Measurements from ENCODE around the gene ANO1.

Gene ANO1

DNA sequence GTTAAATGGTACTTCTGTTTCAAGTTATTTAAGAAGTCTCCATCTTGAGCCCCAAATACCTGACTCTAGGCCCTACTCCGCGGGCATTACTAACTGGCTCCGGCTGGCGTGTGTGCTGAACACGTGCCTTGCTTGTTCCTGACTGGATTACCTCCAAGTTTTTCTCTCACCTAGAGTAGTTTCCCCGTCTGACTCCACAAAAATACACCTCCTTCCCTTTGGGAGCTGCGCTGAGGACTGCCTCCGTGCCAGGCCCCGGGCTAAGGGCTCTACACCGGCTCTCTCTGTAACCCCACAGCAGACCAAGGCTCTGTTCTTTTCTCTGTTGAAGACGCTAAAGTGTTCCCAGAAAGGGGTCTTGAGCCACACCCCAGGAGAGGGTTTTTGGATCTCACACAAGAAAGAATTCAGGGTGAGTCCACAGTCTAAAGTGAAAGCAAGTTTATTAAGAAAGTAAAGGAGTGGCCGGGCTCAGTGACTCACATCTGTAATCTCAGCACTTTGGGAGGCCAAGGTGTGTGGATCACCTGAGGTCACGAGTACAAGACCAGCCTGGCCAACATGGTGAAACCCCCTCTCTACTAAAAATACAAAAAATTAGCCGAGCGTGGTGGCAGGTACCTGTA lies 61.8 kb downstream of the ANO1 start:
- TF ChIP-seq, protein P1, sequence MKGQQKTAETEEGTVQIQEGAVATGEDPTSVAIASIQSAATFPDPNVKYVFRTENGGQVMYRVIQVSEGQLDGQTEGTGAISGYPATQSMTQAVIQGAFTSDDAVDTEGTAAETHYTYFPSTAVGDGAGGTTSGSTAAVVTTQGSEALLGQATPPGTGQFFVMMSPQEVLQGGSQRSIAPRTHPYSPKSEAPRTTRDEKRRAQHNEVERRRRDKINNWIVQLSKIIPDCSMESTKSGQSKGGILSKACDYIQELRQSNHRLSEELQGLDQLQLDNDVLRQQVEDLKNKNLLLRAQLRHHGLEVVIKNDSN (IDR thresholded peaks at IDR 0.05), result no peak
- no peak for TF ChIP-seq FOXM1 (IDR thresholded peaks at IDR 0.05; ENCODE audit: borderline replicate concordance, low read depth)
- TF ChIP-seq TCF12 (IDR thresholded peaks at IDR 0.05; ENCODE audit: low read depth), result no peak
- TF ChIP-seq CEBPB (IDR thresholded peaks at IDR 0.05), result no peak
- TF ChIP-seq, protein P2, sequence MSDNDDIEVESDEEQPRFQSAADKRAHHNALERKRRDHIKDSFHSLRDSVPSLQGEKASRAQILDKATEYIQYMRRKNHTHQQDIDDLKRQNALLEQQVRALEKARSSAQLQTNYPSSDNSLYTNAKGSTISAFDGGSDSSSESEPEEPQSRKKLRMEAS (IDR thresholded peaks at IDR 0.05), result no peak
- TF ChIP-seq, protein P3, sequence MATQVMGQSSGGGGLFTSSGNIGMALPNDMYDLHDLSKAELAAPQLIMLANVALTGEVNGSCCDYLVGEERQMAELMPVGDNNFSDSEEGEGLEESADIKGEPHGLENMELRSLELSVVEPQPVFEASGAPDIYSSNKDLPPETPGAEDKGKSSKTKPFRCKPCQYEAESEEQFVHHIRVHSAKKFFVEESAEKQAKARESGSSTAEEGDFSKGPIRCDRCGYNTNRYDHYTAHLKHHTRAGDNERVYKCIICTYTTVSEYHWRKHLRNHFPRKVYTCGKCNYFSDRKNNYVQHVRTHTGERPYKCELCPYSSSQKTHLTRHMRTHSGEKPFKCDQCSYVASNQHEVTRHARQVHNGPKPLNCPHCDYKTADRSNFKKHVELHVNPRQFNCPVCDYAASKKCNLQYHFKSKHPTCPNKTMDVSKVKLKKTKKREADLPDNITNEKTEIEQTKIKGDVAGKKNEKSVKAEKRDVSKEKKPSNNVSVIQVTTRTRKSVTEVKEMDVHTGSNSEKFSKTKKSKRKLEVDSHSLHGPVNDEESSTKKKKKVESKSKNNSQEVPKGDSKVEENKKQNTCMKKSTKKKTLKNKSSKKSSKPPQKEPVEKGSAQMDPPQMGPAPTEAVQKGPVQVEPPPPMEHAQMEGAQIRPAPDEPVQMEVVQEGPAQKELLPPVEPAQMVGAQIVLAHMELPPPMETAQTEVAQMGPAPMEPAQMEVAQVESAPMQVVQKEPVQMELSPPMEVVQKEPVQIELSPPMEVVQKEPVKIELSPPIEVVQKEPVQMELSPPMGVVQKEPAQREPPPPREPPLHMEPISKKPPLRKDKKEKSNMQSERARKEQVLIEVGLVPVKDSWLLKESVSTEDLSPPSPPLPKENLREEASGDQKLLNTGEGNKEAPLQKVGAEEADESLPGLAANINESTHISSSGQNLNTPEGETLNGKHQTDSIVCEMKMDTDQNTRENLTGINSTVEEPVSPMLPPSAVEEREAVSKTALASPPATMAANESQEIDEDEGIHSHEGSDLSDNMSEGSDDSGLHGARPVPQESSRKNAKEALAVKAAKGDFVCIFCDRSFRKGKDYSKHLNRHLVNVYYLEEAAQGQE (IDR thresholded peaks at IDR 0.05; ENCODE audit: low read depth), result no peak
- TF ChIP-seq CREB1 (IDR thresholded peaks at IDR 0.05; ENCODE audit: low read depth), result no peak
- no peak for TF ChIP-seq EP300 (IDR thresholded peaks at IDR 0.05; ENCODE audit: borderline replicate concordance)
- TF ChIP-seq EGR1 (IDR thresholded peaks at IDR 0.05), result no peak
- no peak for TF ChIP-seq TEAD4 (IDR thresholded peaks at IDR 0.05)
- TF ChIP-seq YY1 (IDR thresholded peaks at IDR 0.05; ENCODE audit: low read depth), result no peak
- TF ChIP-seq NFIC (IDR thresholded peaks at IDR 0.05), result no peak
- TF ChIP-seq ZBTB7A (IDR thresholded peaks at IDR 0.05; ENCODE audit: low read depth), result no peak
- TF ChIP-seq TAF1 (IDR thresholded peaks at IDR 0.05; ENCODE audit: low read depth), result no peak
- no peak for TF ChIP-seq RAD21 (IDR thresholded peaks at IDR 0.05; ENCODE audit: low read depth)

DNA sequence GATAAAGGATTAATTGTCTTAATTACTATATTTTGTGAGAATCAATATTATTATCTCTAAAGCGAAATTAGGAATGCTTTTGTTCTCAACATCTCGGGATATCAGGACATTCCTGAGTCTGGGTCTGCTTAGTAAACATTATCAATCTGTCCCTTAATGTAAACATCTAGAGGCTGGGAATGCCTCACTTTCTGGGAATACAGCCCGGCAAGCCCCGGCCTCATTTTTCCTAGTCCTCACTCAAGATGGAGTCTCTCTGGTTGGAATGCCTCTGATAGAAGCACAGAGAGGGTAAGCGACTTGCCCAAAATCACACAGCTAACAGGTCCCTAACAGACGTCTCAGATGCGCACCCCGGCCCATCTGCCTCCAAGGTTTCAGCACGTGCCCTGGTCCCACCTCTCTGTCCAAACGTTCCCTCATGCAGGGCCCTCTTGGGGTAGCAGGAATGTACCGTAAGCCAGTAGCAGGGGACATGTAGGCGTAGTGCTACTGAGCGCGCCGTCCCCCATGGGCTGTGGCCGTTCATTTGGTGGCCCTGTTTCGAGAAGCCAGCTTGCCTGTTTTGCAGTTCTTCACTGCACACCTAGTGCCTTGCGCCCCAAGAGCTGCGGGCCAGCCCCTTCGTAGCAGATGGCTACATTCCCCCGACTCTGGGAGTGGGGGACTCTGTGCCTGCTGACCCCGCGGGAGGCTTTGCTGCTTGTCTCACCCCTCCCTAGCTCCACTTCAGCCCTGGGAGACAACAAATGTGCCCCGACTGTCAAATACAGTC lies 62.8 kb downstream of the ANO1 start:
- TF ChIP-seq CEBPB (IDR thresholded peaks at IDR 0.05) (no peak), TCF12 (IDR thresholded peaks at IDR 0.05; ENCODE audit: low read depth) (no peak), RAD21 (IDR thresholded peaks at IDR 0.05; ENCODE audit: low read depth) (no peak), NFIC (IDR thresholded peaks at IDR 0.05) (no peak)
- TF ChIP-seq, protein P2 (IDR thresholded peaks at IDR 0.05), result no peak
- TF ChIP-seq, protein P3 (IDR thresholded peaks at IDR 0.05; ENCODE audit: low read depth), result no peak

DNA sequence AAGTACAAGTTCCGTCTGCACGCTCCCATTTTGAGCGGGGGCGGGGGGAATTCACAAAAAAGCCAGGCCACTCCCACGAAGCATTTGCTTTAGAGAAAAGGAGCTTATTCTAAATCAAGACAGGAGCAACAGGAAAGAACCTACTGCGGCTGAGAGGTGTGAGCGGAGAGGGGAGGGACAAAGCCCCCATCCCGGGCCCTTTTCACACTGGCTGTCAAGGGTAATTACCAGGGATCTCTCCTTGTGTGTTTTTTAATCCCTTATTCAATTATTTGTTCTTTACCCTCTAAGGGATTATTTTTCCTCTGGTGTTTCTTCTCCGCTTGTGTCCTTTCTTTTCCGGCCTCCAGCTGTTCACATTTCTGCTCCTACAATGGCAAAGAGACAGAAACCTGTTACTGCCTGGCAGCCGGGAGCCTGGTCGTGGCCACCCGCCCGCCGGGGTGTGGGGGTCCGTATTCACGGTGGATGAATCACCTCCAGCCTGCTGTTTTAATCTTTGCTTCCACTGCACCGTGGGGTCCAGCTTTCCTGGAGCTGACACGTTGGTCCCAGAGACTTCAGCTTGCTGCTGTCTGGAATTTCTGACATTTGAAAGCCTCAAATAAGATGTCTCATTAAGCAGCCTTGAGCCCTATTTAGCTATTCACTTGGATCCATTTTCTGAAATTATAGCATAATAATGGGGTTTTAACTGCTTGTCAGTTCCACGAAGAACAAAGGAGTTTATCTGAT lies 63.5 kb downstream of the ANO1 start:
- no peak for TF ChIP-seq TEAD4 (IDR thresholded peaks at IDR 0.05)
- TF ChIP-seq, protein P3 (IDR thresholded peaks at IDR 0.05; ENCODE audit: low read depth), result no peak

DNA sequence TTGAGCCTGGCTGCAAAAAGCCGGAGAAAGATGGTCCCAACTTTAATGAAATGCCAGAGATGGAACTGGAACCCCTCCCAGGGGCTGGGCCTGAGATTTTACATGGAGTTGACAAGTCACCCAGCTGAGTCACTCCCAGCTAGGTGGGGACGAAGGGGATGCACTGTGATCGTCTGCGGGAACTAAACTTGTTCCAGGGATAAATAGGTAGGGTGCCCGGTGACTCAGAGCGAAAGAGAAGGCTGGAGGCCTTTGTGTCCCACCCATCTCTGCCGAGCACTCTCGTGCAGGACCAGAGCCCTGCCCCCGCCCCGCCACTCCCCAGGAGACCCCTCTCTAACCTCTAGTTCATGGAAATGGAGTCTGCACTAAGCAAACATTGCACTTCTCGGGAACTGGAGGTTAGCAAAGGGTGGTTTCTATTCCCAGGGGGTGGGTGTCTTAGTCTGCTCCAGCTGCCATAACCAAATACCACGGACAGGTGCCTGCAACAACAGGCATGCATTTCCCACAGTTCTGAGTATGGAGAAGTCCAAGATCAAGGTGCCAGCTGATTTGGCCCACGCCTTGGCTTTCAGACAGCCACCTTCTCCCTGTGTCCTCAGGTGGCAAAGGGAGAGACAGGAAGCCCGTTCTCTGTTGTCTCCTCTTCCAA lies 64.2 kb downstream of the ANO1 start:
- TF ChIP-seq EP300 (IDR thresholded peaks at IDR 0.05; ENCODE audit: borderline replicate concordance), result no peak
- no peak for TF ChIP-seq EGR1 (IDR thresholded peaks at IDR 0.05)
- no peak for TF ChIP-seq TEAD4 (IDR thresholded peaks at IDR 0.05)

Measured in Ishikawa (cell line).